Stimulated activated CD4-positive, alpha-beta T cell treated with anti-CD3 and anti-CD28 coated beads, Interleukin-15, amount 100 ng/mL, for 24 hours (primary cell): ENCODE measurements around the gene RAB4B.
"Not testable (repeated sequence)": the region's sequence is repeated elsewhere in the genome, so short reads cannot be mapped to it uniquely, and the experiment has no call there.

ENCODE experiments used
- DNase-seq: peaks from one replicate; pipeline ENCODE4 v3.0.0-alpha.2; 2020

RAB4B gene

GRCh38 chr19:40750874-40751537 is 27.0 kb upstream of the RAB4B start, which contains the start of gene SNRPA:
TSS of gene SNRPA (plus strand) at chr19:40751203. CDS start at chr19:40751409, 206 bp downstream.
- DNase-seq: peak; percentile 98

GRCh38 chr19:40752257-40752781 is 25.7 kb upstream of the RAB4B start:
- DNase-seq: peak; percentile 42

- DNase-seq: peak; percentile 86
Observed at GRCh38 chr19:40754611-40755247, 23.3 kb upstream of the RAB4B start.

GRCh38 chr19:40755248-40755624 is 22.8 kb upstream of the RAB4B start:
- DNase-seq: no peak

- no peak for DNase-seq
Observed at GRCh38 chr19:40755791-40756190, 22.3 kb upstream of the RAB4B start.

GRCh38 chr19:40756502-40757110 is 21.4 kb upstream of the RAB4B start:
- peak; percentile 60 for DNase-seq

- no peak for DNase-seq
Observed at GRCh38 chr19:40758491-40758890, 19.6 kb upstream of the RAB4B start.

- no peak for DNase-seq
Observed at GRCh38 chr19:40759352-40759751, 18.7 kb upstream of the RAB4B start.

- no peak for DNase-seq
Observed at GRCh38 chr19:40762754-40763470, 15.1 kb upstream of the RAB4B start.

GRCh38 chr19:40763526-40763925 is 14.5 kb upstream of the RAB4B start:
- no peak for DNase-seq

GRCh38 chr19:40763963-40764362 is 14.1 kb upstream of the RAB4B start:
- no peak for DNase-seq

- DNase-seq: not testable (repeated sequence)
Observed at GRCh38 chr19:40766385-40766784, 11.7 kb upstream of the RAB4B start.

GRCh38 chr19:40768869-40769268 is 9.2 kb upstream of the RAB4B start:
- no peak for DNase-seq

GRCh38 chr19:40771101-40771862 is 6.8 kb upstream of the RAB4B start:
- not testable (repeated sequence) for DNase-seq

- no peak for DNase-seq
Observed at GRCh38 chr19:40774916-40775631, 3.0 kb upstream of the RAB4B start, which contains the start of gene MIA. TSS of gene MIA (plus strand) at chr19:40775521. CDS start at chr19:40775543, 22 bp downstream.

- DNase-seq: no peak
Observed at GRCh38 chr19:40775632-40776022, 2.4 kb upstream of the RAB4B start.

GRCh38 chr19:40776364-40776763 is 1.7 kb upstream of the RAB4B start:
- no peak for DNase-seq

- peak; percentile 91 for DNase-seq
Observed at GRCh38 chr19:40776932-40777644, 959 bp upstream of the RAB4B start.

- DNase-seq: no peak
Observed at GRCh38 chr19:40777645-40777936, 456 bp upstream of the RAB4B start.

GRCh38 chr19:40778706-40779284 is 748 bp downstream of the RAB4B start:
- no peak for DNase-seq

- DNase-seq: no peak
Observed at GRCh38 chr19:40780582-40780981, 2.5 kb downstream of the RAB4B start.
